Measurements from ENCODE around the gene PIANP. TPM values are rescaled to one million over a fixed set of nuclear protein-coding genes. Genes with fewer than 3 reads are reported as not detected.

PIANP gene
- total RNA-seq, 1 donor: not detected

DNA sequence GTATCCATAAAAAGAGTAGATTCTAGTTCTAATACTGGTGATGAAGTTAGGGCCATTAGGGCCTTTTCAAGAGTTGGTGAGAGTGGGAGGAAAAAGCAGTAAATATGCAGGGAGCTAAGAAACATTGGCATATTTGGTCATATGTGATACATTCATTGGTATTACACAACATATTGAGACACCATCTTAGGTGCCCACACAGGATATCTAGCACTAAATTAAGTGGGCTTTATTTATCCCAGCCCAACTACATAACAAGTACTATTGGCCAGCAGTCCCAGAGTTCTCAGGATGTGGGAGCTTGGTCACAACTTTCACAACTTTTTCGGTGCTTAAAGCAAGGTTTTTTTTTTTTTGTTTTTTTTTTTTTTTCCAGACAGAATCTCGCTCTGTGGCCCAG lies 35.7 kb downstream of the PIANP start:
- Histone ChIP-seq H3K27me3 (ENCODE audit: insufficient read depth, low read length) (no peaks in the 10 kb centered on the region), H3K4me3 (ENCODE audit: low read length) (no peak overlapping the region)

DNA sequence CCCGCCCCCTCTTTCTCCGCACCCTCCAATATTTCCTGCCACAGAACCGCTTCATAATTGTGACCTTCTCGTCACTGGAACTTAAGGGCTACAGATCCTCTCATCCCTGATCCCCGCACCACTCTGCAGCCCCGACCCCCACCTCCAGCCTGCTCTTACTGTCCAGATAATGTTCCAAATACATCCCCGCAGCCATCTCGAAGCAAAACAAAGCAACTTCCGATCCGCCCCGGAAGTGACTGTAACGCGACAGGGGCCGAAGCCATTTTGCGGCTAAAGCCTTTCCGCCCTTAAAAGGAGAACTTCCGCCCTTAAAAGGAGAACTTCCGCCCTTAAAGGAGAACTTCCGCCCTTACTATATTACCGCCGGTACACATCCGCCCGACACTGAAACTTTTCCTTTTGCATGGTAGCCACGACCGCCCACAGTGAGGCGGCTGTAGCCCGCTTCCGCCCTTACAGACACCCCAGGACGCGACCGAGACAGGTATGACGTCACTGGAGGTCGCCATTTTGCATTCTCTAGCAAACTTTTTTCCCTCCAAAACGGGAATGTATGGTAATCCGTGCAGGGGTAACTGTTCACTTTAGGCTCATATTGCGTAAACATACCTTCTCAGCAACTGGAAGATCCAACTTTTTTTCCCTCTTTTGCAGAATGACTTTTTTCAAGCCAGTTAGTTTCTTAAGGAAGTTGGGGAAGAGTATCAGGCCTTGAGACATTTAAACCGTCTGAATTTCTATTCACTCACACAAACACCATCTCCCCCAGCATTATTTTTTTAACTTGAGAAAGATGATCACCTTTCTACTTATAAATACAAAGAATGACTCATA lies 37.5 kb downstream of the PIANP start, which contains the start of gene ING4:
TSS of gene ING4 (minus strand) at position 214 of the 837 bp plus-strand sequence. CDS start at position 196, 18 bp downstream.
- H3K4me1 ChIP-seq (ENCODE audit: insufficient read depth, low read length): peaks cover 21% of the 10 kb centered on the region
- H3K27me3 ChIP-seq (ENCODE audit: insufficient read depth, low read length): no peaks in the 10 kb centered on the region
- peak within 1 kb of the TSS; percentile 66 for H3K4me3 ChIP-seq (ENCODE audit: low read length)
- no peaks in the 10 kb centered on the region for H3K9me3 ChIP-seq (ENCODE audit: low read depth, low read length)

More for the DNA sequence above, 35.7 kb downstream of the PIANP start:
- no peaks in the 10 kb centered on the region for H3K9me3 ChIP-seq (ENCODE audit: low read depth, low read length)
- peaks cover 21% of the 10 kb centered on the region for H3K4me1 ChIP-seq (ENCODE audit: insufficient read depth, low read length)

DNA sequence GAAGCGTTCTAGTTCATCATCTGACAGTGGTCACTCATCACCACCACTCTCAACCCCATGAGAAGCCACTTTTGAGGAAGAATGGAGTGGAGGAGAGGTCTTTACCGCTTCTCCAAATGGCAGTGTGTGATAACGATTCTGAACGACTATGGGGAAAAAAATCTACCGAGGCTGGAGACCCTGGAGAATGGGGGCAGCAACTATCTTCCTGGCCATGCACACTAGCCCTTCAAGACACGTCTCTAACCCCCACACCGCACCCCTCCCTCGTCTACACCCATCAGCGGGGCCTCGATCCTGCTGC lies 38.1 kb downstream of the PIANP start:
- Histone ChIP-seq H3K9me3 (ENCODE audit: low read depth, low read length) (no peaks in the 10 kb centered on the region), H3K4me1 (ENCODE audit: insufficient read depth, low read length) (peaks cover 21% of the 10 kb centered on the region), H3K4me3 (ENCODE audit: low read length) (peak overlapping the region; percentile 66), H3K27me3 (ENCODE audit: insufficient read depth, low read length) (no peaks in the 10 kb centered on the region)

DNA sequence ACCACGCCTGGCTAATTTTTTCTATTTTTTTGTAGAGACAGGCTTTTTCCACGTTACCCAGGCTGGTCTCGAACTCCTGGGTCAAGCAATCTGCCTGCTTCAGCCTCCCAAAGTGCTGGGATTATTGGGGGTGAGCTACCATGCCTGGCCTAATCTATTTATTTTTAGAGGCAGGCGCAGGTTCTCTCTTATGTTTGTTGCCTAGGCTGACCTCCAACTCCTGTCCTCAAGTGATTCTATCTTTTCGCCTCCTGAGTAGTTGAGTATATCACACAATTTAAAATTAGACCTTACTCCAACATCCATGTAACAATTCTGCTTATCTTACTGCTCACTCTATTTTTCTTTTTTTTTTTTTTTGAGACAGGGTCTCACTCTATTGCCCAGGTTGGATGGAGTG lies 46.6 kb downstream of the PIANP start:
- H3K9me3 ChIP-seq (ENCODE audit: low read depth, low read length): no peaks in the 10 kb centered on the region
- no peaks in the 10 kb centered on the region for H3K27me3 ChIP-seq (ENCODE audit: insufficient read depth, low read length)
- H3K4me3 ChIP-seq (ENCODE audit: low read length): no peak overlapping the region
- H3K4me1 ChIP-seq (ENCODE audit: insufficient read depth, low read length): no peaks in the 10 kb centered on the region

DNA sequence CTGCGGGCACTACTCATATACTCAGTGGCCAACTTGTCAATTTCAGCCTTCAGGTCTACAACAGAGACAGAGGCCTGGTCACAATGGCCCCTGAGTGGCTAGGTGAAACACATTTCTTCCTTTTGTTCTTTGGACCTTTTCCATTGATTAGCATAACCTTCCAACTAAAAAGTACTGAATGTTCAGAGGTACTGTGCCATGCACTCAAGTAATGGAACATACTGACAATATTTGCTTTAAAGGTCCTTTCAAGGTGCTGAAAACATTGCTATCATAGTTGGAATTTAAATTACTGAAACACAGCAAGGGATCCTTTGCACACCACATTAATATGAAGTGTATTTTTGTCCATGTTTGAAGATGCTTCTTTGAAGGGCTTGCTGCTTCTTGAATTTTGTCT lies 47.3 kb downstream of the PIANP start:
- H3K4me1 ChIP-seq (ENCODE audit: insufficient read depth, low read length): no peaks in the 10 kb centered on the region
- no peak overlapping the region for H3K4me3 ChIP-seq (ENCODE audit: low read length)
- H3K27me3 ChIP-seq (ENCODE audit: insufficient read depth, low read length): no peaks in the 10 kb centered on the region
- H3K9me3 ChIP-seq (ENCODE audit: low read depth, low read length): no peaks in the 10 kb centered on the region

DNA sequence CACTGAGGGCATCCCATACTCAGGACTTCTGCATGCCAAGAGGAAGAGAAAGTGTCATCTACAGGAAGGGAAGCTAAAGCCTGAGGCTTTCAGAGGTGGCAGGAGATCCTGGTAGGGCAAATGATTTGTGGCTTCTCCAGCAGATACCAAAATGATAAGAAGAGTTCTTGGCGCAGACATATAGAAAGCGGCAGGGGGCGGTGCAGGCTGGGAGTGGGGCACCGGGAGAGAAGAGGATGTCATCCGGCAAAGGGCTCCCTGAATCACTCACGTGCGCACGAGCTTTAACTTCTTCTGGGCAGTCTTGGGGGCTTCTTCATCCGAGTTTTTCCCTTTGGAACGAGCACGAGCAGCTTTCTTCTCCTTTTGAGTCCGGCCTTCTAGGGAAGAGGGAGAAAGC lies 48.2 kb downstream of the PIANP start:
- peaks cover 1% of the 10 kb centered on the region for H3K4me1 ChIP-seq (ENCODE audit: insufficient read depth, low read length)
- H3K27me3 ChIP-seq (ENCODE audit: insufficient read depth, low read length): no peaks in the 10 kb centered on the region
- H3K4me3 ChIP-seq (ENCODE audit: low read length): no peak overlapping the region
- no peaks in the 10 kb centered on the region for H3K9me3 ChIP-seq (ENCODE audit: low read depth, low read length)

DNA sequence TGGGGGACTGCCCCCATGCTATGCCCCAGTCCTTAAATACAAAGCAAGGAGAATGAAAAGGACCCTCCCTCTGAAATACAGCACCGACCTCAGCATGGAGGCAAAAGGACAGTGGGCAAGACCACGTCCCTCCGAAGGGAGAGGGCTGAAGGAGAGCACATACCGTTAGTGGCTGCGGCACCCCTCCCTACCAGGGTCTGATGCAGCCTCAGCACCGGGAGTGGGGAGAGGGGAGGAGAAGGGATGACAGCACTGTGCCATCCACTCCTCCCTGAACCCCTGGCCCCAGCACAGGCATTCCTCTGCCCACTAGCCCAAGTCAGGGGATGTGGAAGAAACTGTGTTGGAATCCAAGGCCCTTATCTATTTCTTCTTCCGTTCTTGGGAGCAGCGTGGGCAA lies 49.8 kb downstream of the PIANP start:
- Histone ChIP-seq H3K4me1 (ENCODE audit: insufficient read depth, low read length) (peaks cover 13% of the 10 kb centered on the region), H3K9me3 (ENCODE audit: low read depth, low read length) (no peaks in the 10 kb centered on the region), H3K27me3 (ENCODE audit: insufficient read depth, low read length) (no peaks in the 10 kb centered on the region), H3K4me3 (ENCODE audit: low read length) (no peak overlapping the region)

DNA sequence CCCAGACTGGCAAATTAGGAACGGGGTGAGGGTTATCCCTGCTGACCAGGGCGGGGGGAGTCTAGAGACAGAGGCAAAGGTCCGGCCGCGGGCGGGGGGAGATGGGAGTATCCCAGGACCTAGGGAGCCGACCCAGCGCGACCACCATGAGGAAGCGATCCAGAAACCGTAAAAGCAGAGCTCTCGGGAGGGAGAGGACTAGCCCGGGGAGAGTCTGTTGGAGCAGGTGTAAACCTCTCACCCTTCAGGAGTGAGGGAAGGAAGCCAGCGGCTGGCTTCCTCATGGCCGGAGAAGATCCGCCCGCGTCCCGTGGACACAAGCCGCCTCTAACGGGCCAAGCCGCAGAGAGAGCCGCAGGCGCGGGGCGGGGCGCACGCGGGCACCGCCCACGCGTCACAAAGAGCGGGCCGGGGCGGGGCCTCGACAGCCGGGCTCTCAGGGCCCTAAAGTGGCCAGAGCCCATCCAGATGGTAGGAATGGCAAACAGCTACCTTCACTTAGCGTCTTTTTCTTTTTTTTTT lies 53.5 kb downstream of the PIANP start, which contains the start of gene ACRBP:
TSS of gene ACRBP (minus strand) at position 350 of the 522 bp plus-strand sequence. CDS start at position 284, 66 bp downstream.
- Histone ChIP-seq H3K27me3 (ENCODE audit: insufficient read depth, low read length) (no peaks in the 10 kb centered on the region), H3K4me3 (ENCODE audit: low read length) (peak within 1 kb of the TSS; percentile 39), H3K4me1 (ENCODE audit: insufficient read depth, low read length) (peaks cover 44% of the 10 kb centered on the region), H3K9me3 (ENCODE audit: low read depth, low read length) (no peaks in the 10 kb centered on the region)

DNA sequence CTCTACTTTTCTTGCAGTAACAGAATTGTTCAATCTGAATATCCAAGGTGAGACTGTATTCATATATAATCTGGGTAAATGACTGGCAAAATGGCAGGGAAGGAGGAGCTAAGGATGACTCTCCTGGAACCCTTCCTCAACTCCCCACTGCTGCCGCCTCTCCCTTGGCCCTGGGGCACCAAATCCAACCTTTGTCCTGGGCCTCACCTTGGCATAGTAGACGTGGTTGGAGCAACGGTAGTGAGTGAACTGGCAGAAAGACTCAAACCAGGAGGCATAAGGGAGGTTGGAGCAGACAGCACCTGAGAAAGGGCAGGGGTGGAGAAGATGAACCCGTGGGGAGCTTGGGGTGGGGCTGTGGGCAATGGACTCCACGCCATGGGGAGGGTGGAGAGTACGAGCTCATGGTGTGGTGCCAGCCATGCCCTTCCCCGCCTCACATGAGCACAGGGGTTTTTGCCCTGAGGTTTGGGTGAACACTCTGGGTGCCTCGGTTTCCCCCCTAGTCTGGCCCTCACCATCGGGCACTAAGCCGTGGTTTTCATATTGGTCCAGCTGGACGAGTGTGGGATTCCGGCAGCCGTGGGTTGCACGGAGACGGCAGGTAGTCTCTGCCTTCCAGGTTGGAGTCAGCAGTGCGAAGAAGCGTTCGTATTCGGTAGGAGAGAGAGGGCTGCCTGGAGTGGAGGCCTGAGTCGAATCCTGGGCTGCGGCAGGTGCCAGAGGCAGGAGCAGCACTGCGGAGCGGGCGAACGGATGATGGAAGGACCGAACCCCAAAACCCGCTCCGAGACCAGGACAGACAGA lies 54.1 kb downstream of the PIANP start:
- H3K9me3 ChIP-seq (ENCODE audit: low read depth, low read length): no peaks in the 10 kb centered on the region
- peak overlapping the region; percentile 39 for H3K4me3 ChIP-seq (ENCODE audit: low read length)
- H3K4me1 ChIP-seq (ENCODE audit: insufficient read depth, low read length): peaks cover 44% of the 10 kb centered on the region
- H3K27me3 ChIP-seq (ENCODE audit: insufficient read depth, low read length): no peaks in the 10 kb centered on the region

DNA sequence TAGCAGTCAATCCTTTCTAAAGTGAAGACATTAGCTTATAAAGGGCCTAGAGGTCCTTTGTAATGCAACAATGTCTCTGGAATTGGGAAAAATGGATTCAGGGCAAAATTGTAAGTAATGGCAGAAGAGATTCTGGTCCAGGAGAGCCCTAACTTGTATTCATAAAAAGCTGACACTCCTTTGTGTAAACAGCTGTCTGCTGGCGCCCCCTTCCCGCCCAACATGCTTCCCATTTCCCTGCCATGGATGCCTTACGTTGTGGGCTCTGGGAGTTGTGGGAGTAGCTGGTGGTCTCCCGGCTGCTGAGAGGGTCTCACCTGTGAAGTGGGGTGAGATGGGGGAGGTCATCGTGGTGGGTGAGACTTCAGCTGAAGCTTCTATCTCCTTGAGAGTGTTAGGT lies 55.7 kb downstream of the PIANP start:
- no peaks in the 10 kb centered on the region for H3K9me3 ChIP-seq (ENCODE audit: low read depth, low read length)
- H3K4me1 ChIP-seq (ENCODE audit: insufficient read depth, low read length): peaks cover 44% of the 10 kb centered on the region
- no peaks in the 10 kb centered on the region for H3K27me3 ChIP-seq (ENCODE audit: insufficient read depth, low read length)
- no peak overlapping the region for H3K4me3 ChIP-seq (ENCODE audit: low read length)

DNA sequence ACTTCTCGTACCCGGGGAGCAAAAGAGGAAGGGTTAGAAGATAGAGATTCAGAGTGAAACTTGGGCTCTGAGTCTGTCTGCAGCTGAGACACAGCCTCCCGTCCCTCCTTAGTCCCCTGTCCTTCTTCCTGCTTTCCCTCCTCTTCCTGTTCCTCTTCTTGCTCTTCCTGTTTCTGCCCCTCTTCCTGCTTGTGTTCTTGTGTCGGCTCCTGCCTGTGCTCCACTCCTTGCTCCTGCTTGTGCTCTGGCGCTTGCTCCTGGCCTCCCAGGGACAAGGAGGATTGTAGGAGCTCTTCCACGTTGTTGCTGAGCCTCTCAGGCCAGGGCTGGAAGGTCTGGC lies 56.4 kb downstream of the PIANP start:
- Histone ChIP-seq H3K9me3 (ENCODE audit: low read depth, low read length) (no peaks in the 10 kb centered on the region), H3K4me3 (ENCODE audit: low read length) (no peak overlapping the region), H3K27me3 (ENCODE audit: insufficient read depth, low read length) (no peaks in the 10 kb centered on the region), H3K4me1 (ENCODE audit: insufficient read depth, low read length) (peaks cover 50% of the 10 kb centered on the region)

Other genes starting within 250 kb of the PIANP start
- 28.7 TPM for gene TAPBPL, start 248.8 kb downstream of the PIANP start, total RNA-seq
- gene VAMP1, start 230.1 kb downstream of the PIANP start, total RNA-seq: 13.9 TPM
- 14.7 TPM for gene MRPL51, start 207.6 kb downstream of the PIANP start, total RNA-seq
- 7.5 TPM for gene NCAPD2, start 206.7 kb downstream of the PIANP start, total RNA-seq
- 2,093 TPM for gene GAPDH, start 166.3 kb downstream of the PIANP start, total RNA-seq
- gene IFFO1, start 144.8 kb downstream of the PIANP start, total RNA-seq: 8.0 TPM
- gene NOP2, start 132.5 kb downstream of the PIANP start, total RNA-seq: 44.2 TPM
- gene CHD4, start 93.4 kb downstream of the PIANP start, total RNA-seq: 208 TPM
- gene LPAR5, start 64.9 kb downstream of the PIANP start, total RNA-seq: 4.1 TPM
- 24.1 TPM for gene ACRBP, start 53.4 kb downstream of the PIANP start, total RNA-seq
- gene ING4, start 37.7 kb downstream of the PIANP start, total RNA-seq: 31.3 TPM
- gene ZNF384, start 11.4 kb downstream of the PIANP start, total RNA-seq: 23.2 TPM
- gene COPS7A, start 23.2 kb upstream of the PIANP start, total RNA-seq: 9.3 TPM
- gene MLF2, start 52.3 kb upstream of the PIANP start, total RNA-seq: 63.2 TPM
- gene PTMS, start 65.5 kb upstream of the PIANP start, total RNA-seq: 1.9 TPM
- gene LAG3, start 71.7 kb upstream of the PIANP start, total RNA-seq: 0.31 TPM
- 94.3 TPM for gene CD4, start 88.7 kb upstream of the PIANP start, total RNA-seq
- 4.2 TPM for gene GPR162, start 121.0 kb upstream of the PIANP start, total RNA-seq
- gene P3H3, start 127.6 kb upstream of the PIANP start, total RNA-seq: 2.6 TPM
- 0.21 TPM for gene GNB3, start 140.1 kb upstream of the PIANP start, total RNA-seq
- gene CDCA3, start 150.5 kb upstream of the PIANP start, total RNA-seq: 0.10 TPM
- gene USP5, start 151.3 kb upstream of the PIANP start, total RNA-seq: 16.4 TPM
- 202 TPM for gene TPI1, start 166.7 kb upstream of the PIANP start, total RNA-seq
- 1.6 TPM for gene SPSB2, start 172.5 kb upstream of the PIANP start, total RNA-seq
- 4.3 TPM for gene LRRC23, start 204.0 kb upstream of the PIANP start, total RNA-seq
- gene ENO2, start 213.8 kb upstream of the PIANP start, total RNA-seq: 11.4 TPM
- 4.6 TPM for gene ATN1, start 227.1 kb upstream of the PIANP start, total RNA-seq
- gene RNU7-1, start 243.0 kb upstream of the PIANP start, total RNA-seq: not detected
- 274 TPM for gene C12orf57, start 243.2 kb upstream of the PIANP start, total RNA-seq

All from mononuclear cell (primary cell).